GM12873 (cell line): ENCODE measurements around the gene SYT1.

Source experiments
- TF ChIP-seq, protein P1 (sequence below): IDR thresholded peaks from 2 replicates; pipeline ENCODE4 v1.5.1; 2012; ENCODE audit warnings: low read depth, mild to moderate bottlenecking, moderate library complexity, low read length, control low read depth; ENCODE audit not compliant: insufficient read depth; ENCODE audit errors: missing control alignments

The SYT1 gene

DNA sequence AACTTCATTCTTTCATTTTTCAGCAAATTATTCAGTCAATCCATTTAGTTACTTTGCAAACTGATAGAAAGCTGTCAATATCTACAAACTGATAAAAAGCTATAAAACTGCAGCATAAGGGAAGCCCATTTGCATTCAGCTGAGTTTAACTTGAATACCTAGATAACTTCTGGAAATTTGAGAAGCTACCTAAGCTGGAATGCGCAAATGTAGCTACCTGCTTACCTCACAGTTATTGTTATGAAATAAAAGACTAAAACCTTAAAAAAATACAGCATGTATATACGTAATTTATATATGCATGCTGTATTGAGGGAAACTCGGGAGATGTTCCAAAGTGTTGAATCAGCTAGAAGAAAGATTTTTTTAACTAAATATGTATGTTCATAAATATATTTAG, 94.4 kb downstream of the SYT1 start:
- TF ChIP-seq, protein P1, sequence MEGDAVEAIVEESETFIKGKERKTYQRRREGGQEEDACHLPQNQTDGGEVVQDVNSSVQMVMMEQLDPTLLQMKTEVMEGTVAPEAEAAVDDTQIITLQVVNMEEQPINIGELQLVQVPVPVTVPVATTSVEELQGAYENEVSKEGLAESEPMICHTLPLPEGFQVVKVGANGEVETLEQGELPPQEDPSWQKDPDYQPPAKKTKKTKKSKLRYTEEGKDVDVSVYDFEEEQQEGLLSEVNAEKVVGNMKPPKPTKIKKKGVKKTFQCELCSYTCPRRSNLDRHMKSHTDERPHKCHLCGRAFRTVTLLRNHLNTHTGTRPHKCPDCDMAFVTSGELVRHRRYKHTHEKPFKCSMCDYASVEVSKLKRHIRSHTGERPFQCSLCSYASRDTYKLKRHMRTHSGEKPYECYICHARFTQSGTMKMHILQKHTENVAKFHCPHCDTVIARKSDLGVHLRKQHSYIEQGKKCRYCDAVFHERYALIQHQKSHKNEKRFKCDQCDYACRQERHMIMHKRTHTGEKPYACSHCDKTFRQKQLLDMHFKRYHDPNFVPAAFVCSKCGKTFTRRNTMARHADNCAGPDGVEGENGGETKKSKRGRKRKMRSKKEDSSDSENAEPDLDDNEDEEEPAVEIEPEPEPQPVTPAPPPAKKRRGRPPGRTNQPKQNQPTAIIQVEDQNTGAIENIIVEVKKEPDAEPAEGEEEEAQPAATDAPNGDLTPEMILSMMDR = no peak

DNA sequence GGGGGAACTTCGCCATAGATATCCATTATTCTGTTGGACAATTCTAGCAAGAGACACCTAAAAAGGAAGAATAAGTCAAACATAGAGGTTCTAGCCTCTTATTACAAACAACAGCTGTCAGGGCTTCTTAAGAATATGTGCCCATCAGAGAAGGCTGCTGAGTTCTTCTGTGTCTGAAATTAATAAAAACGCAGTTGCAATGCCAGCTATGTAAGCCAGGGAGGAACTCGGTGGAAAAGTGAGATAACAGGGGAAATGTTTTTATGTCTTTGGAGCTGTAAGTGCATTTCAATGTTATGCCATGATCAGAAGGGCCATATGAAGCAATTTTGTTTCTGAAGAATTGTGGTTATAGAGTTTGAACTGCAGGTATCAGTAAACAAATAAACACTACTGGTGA, 95.0 kb downstream of the SYT1 start:
- TF ChIP-seq, protein P1 = no peak

DNA sequence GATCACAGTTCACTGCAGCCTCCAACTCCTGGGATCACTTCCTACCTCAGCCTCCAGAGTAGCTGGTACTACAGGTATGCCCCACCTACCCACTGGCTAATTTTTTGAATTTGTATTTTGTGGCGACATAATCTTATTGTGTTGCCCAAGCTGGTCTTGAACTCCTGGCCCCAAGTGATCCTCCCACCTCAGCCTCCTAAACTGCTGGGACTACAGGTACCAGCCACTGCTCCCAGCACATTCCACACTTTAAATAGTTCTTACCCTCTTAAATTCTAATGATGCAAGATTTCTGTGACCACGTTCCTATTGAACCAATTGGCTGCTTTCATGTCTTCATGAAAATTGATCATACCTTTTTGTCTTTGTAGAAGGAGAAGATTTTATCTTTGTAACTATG, 96.6 kb downstream of the SYT1 start:
- TF ChIP-seq, protein P1 = no peak

DNA sequence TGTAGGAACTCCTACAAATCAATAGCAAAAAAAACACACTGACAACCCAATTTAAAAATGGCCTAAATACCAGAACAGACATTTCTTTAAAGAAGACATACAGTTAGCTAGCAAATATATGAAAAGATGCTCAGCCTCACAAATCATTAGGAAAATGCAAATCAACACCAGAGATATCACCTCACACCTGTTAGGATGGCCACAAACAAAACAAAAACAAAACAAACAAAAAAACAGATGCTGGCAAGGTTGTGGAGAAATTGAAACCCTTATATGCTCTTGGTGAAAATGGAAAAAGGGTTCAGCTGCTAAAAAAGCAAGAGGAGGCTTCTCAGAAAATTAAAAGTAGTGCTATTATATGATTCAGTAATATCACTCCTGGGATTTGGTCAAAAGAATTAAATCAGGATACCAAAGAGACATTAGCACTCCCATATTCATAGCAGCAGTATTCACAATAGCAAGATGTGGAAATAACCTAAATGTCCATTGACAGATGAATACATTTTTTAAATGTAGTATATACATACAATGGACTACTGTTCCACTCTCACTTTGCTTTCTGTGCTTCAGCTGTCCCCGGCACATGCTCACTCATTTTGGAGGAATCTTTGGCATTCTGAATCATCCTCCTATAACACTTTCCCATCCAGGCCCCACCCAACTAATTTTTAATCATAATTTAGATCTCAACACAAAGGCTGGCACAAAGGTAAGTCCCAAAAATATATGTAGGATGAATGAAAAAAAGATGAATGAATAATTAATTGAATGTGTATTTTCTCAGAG, 99.1 kb downstream of the SYT1 start:
- TF ChIP-seq, protein P1 = no peak

DNA sequence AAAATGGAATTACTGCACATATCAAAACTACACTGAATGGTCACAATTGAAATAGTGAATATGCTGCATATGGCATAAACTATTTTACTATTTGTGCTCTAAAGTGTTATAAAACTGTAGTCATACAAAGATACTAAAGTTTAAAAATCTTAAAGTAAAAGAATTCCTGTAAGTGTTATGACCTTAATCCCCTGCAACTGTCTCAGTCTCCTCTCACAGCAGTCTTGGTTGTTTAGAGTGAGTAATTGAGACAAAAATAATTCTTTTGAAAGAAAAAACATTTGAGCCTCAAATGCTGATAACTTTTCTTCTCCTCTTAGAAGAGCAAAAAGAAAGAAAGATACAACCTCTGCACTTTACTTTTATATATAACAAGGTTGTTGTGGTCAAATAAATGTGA, 99.9 kb downstream of the SYT1 start:
- TF ChIP-seq, protein P1 = no peak

DNA sequence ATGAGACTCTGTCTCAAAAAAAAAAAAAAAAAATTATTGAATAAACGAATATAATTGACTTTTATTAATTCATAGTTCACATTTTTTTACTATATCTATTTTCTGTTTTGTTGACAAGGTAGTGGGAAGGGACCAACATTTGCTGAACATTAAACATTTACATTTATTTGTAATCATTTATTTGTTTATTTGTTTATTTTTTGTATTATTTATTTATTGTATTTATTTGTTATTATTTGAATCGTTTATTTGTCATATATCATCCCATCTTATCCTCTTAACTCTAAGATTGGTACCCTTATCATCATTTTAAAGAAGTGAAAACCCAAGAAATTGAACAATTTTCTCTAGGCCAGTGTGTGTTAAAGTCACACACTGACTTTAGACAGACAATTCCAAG, 101.5 kb downstream of the SYT1 start:
- TF ChIP-seq, protein P1 = no peak

DNA sequence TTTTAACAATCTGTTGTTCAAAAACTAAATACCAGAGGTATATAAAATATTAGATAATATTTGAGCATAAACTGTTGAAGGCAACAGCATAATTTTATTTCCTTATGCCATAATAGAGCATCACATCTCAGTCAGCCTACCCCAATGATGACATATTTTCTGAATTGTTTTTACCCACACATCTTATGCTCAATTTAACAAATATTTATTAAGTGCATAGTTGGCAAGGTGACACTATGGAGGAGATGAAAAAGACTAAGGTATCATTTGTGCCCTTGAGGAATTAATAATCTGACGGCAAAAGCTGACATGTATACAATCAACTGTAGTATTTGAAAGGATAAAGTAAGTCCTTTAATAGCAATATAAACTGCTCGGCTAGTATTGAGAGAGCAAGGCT, 102.4 kb downstream of the SYT1 start:
- TF ChIP-seq, protein P1 = no peak
